Right atrium auricular region (tissue), 2 donors: ENCODE measurements around the gene GNA14. TPM values are rescaled to one million over a fixed set of nuclear protein-coding genes. Genes with fewer than 3 reads are reported as not detected.

Experiments used
- DNase-seq: peaks from one replicate; pipeline ENCODE4 v3.0.0-alpha.2; 2019; ENCODE audit warnings: low spot score
- H3K27ac ChIP-seq, 2 donors: fragments of 200-600 bp; sonication (generic); 1 replicate in 1 of 2; 2 replicates in 1 of 2; pipeline ENCODE4 v1.5.1; 2016 to 2019
- H3K27me3 ChIP-seq, 2 donors: fragments of 200-600 bp; sonication (generic); one replicate each; pipeline versions ENCODE4 v1.5.1 to v1.6.0; 2017 to 2019
- H3K36me3 ChIP-seq: fragments of 200-600 bp; sonication (generic); one replicate; pipeline ENCODE4 v1.5.1; 2016
- H3K4me1 ChIP-seq, 2 donors: fragments of 200-600 bp; sonication (generic); one replicate each; pipeline versions ENCODE4 v1.5.1 to v1.6.0; 2017 to 2019
- H3K4me3 ChIP-seq, 2 donors: fragments of 200-600 bp; sonication (generic); 1 replicate in 1 of 2; 2 replicates in 1 of 2; pipeline ENCODE4 v1.5.1; 2017 to 2019; ENCODE audit warnings: mild to moderate bottlenecking in 1 of 2, moderate library complexity in 1 of 2
- H3K9me3 ChIP-seq, 2 donors: fragments of 200-600 bp; sonication (generic); one replicate each; pipeline ENCODE4 v1.5.1; 2019
- CTCF ChIP-seq, 2 donors: fragments of 200-600 bp; sonication (generic); IDR thresholded peaks; one replicate each; pipeline ENCODE4 v1.5.1; 2019; ENCODE audit warnings: antibody characterized with exemption in 2 of 2
- total RNA-seq, 2 donors: library from RNA; depleted of rRNA; stranded (reverse); fragments of >200 nt; gene quantifications; one replicate each; pipeline ENCODE4 v1.1.0, GENCODE V29; 2016

The GNA14 gene
- total RNA-seq, 2 donors from 2014 or later: 2.2 to 4.3 TPM

- Histone ChIP-seq H3K4me3 (no peak overlapping the region), H3K27ac (no peak overlapping the region), H3K4me1 (no peaks in the 10 kb centered on the region), H3K9me3 (no peaks in the 10 kb centered on the region), H3K27me3 (no peaks in the 10 kb centered on the region), H3K36me3 (no peaks in the 10 kb centered on the region)
- DNase-seq: no peak
- no peak for TF ChIP-seq CTCF (IDR thresholded peaks at IDR 0.05)
Observed at GRCh38 chr9:77563174-77563573, 84.9 kb downstream of the GNA14 start.

GRCh38 chr9:77562019-77562748 is 85.9 kb downstream of the GNA14 start:
- Histone ChIP-seq H3K27ac (no peak overlapping the region), H3K4me3 (no peak overlapping the region), H3K36me3 (no peaks in the 10 kb centered on the region), H3K27me3 (no peaks in the 10 kb centered on the region), H3K4me1 (no peaks in the 10 kb centered on the region), H3K9me3 (no peaks in the 10 kb centered on the region)
- TF ChIP-seq CTCF (IDR thresholded peaks at IDR 0.05): no peak
- no peak for DNase-seq

GRCh38 chr9:77561331-77562018 is 86.6 kb downstream of the GNA14 start:
- H3K4me3 ChIP-seq: no peak overlapping the region
- no peaks in the 10 kb centered on the region for H3K9me3 ChIP-seq
- DNase-seq: no peak
- no peaks in the 10 kb centered on the region for H3K4me1 ChIP-seq
- H3K27me3 ChIP-seq: no peaks in the 10 kb centered on the region
- no peak for TF ChIP-seq CTCF (IDR thresholded peaks at IDR 0.05)
- no peak overlapping the region for H3K27ac ChIP-seq
- H3K36me3 ChIP-seq: no peaks in the 10 kb centered on the region

GRCh38 chr9:77556396-77556795 is 91.7 kb downstream of the GNA14 start:
- H3K27me3 ChIP-seq: no peaks in the 10 kb centered on the region
- TF ChIP-seq CTCF (IDR thresholded peaks at IDR 0.05): no peak
- no peaks in the 10 kb centered on the region for H3K9me3 ChIP-seq
- no peak for DNase-seq
- H3K27ac ChIP-seq: no peak overlapping the region
- H3K4me3 ChIP-seq: no peak overlapping the region
- H3K4me1 ChIP-seq: no peaks in the 10 kb centered on the region
- no peaks in the 10 kb centered on the region for H3K36me3 ChIP-seq

- TF ChIP-seq CTCF (IDR thresholded peaks at IDR 0.05): no peak
- Histone ChIP-seq H3K4me3 (no peak overlapping the region), H3K36me3 (no peaks in the 10 kb centered on the region), H3K27me3 (no peaks in the 10 kb centered on the region), H3K27ac (no peak overlapping the region), H3K9me3 (no peaks in the 10 kb centered on the region), H3K4me1 (no peaks in the 10 kb centered on the region)
- no peak for DNase-seq
Observed at GRCh38 chr9:77554586-77555105, 93.5 kb downstream of the GNA14 start.
